HepG2 (cell line): ENCODE results near the gene SERPINI1. TPM values are rescaled to one million over a fixed set of nuclear protein-coding genes. Genes with fewer than 3 reads are reported as not detected.

Experiments used
- FOXP1 ChIP-seq, 2 experiments: fragments of 450-650 bp in 1 of 2; IDR thresholded peaks; 2 replicates each; pipeline ENCODE4 v1.6.1; 2017 to 2018; ENCODE audit warnings: antibody characterized with exemption in 1 of 2
- HDAC6 ChIP-seq: fragments of 200-600 bp; sonication (generic); IDR thresholded peaks from 2 replicates; pipeline ENCODE4 v1.7.0; 2017; ENCODE audit warnings: mild to moderate bottlenecking, antibody characterized with exemption, low read length, low read depth
- HNF4A ChIP-seq: sonication (generic); formaldehyde crosslinking; IDR thresholded peaks from 2 replicates; pipeline ENCODE4 v1.4.0; 2020; ENCODE audit warnings: missing genetic modification reagents
- IKZF1 ChIP-seq: fragments of 450-650 bp; IDR thresholded peaks from 2 replicates; pipeline ENCODE4 v1.7.1; 2016
- JUN ChIP-seq: sonication (generic); formaldehyde crosslinking; IDR thresholded peaks from 2 replicates; pipeline ENCODE4 v1.4.0; 2020; ENCODE audit warnings: mild to moderate bottlenecking, missing genetic modification reagents
- KDM5B ChIP-seq: sonication (generic); formaldehyde crosslinking; IDR thresholded peaks from 2 replicates; pipeline ENCODE4 v1.4.0; 2020; ENCODE audit warnings: missing genetic modification reagents, mild to moderate bottlenecking, borderline replicate concordance
- MAFK ChIP-seq, 2 experiments: IDR thresholded peaks in 1 of 2; conservative IDR thresholded peaks in 1 of 2; 2 replicates each; pipeline ENCODE4 v1.6.1; 2011; ENCODE audit warnings: improper control_type of control experiment in 2 of 2, low read length in 2 of 2
- NBN ChIP-seq: fragments of 450-650 bp; conservative IDR thresholded peaks from 2 replicates; pipeline ENCODE4 v1.6.1; 2017
- PHB2 ChIP-seq: fragments of 450-650 bp; IDR thresholded peaks from 2 replicates; pipeline ENCODE4 v1.6.1; 2018; ENCODE audit not compliant: partially characterized antibody
- PPARG ChIP-seq: conservative IDR thresholded peaks from 2 replicates; pipeline ENCODE4 v1.6.1; 2016; ENCODE audit warnings: missing biosample characterization, missing genetic modification reagents
- RFX1 ChIP-seq: fragments of 450-650 bp; IDR thresholded peaks from 2 replicates; pipeline ENCODE4 v1.6.1; 2017
- SETDB1 ChIP-seq: sonication (generic); formaldehyde crosslinking; IDR thresholded peaks from 2 replicates; pipeline ENCODE4 v1.5.1; 2020; ENCODE audit warnings: missing genetic modification reagents, mild to moderate bottlenecking, borderline replicate concordance
- SP1 ChIP-seq, 2 experiments: fragments of 450-650 bp in 1 of 2; sonication (generic) in 1 of 2; formaldehyde crosslinking in 1 of 2; IDR thresholded peaks; 2 replicates each; pipeline versions ENCODE4 v1.4.0 to v1.6.1; 2016 to 2020; ENCODE audit warnings: missing genetic modification reagents in 1 of 2
- ZMYM4 ChIP-seq: sonication (generic); formaldehyde crosslinking; IDR thresholded peaks from 2 replicates; pipeline ENCODE4 v1.8.1; 2023; ENCODE audit warnings: mild to moderate bottlenecking, missing genetic modification reagents
- ZNF12 ChIP-seq: sonication (generic); formaldehyde crosslinking; IDR thresholded peaks from 2 replicates; pipeline ENCODE4 v1.5.0; 2020; ENCODE audit warnings: missing genetic modification reagents
- ZNF205 ChIP-seq: IDR thresholded peaks from 2 replicates; pipeline ENCODE4 v1.6.1; 2018; ENCODE audit warnings: missing biosample characterization, missing genetic modification reagents
- ZNF234 ChIP-seq: sonication (generic); formaldehyde crosslinking; conservative IDR thresholded peaks from 2 replicates; pipeline ENCODE4 v1.5.1; 2020; ENCODE audit warnings: mild to moderate bottlenecking, missing genetic modification reagents
- ZNF260 ChIP-seq: sonication (generic); formaldehyde crosslinking; IDR thresholded peaks from 2 replicates; pipeline ENCODE4 v1.4.0; 2020; ENCODE audit warnings: missing genetic modification reagents, low read depth, mild to moderate bottlenecking, borderline replicate concordance
- ZNF549 ChIP-seq: sonication (generic); formaldehyde crosslinking; IDR thresholded peaks from 2 replicates; pipeline ENCODE4 v1.5.0; 2020; ENCODE audit warnings: missing genetic modification reagents
- polyA plus RNA-seq, 8 experiments: library from polyadenylated mRNA; depleted of rRNA in 3 of 8; stranded (reverse) in 7 of 8; unstranded in 1 of 8; fragments of >200 nt; fragmentation: Illumina TruSeq in 4 of 8; extraction: Trizol in 4 of 8; gene quantifications; 2 replicates each; pipeline versions ENCODE4 v1.2.1 to v1.2.3, GENCODE V29; 2011 to 2016; ENCODE audit warnings: low read depth in 4 of 8, missing spikeins in 1 of 8, mixed read lengths in 1 of 8; ENCODE audit not compliant: insufficient read depth in 1 of 8
- total RNA-seq, 5 experiments: library from RNA; depleted of rRNA; stranded (reverse); fragments of >200 nt; fragmentation: Illumina TruSeq; extraction: Trizol; gene quantifications; 2 replicates each; pipeline ENCODE4 v1.2.3, GENCODE V29; 2016; ENCODE audit warnings: low read depth in 1 of 5
- TF ChIP-seq, protein P1 (sequence below): sonication (generic); formaldehyde crosslinking; IDR thresholded peaks from 2 replicates; pipeline ENCODE4 v1.4.0; 2020; ENCODE audit warnings: mild to moderate bottlenecking, missing genetic modification reagents
- TF ChIP-seq, protein P2 (sequence below): sonication (generic); formaldehyde crosslinking; IDR thresholded peaks from 2 replicates; pipeline ENCODE4 v1.8.0; 2022; ENCODE audit warnings: missing genetic modification reagents, low read depth, mild to moderate bottlenecking, borderline replicate concordance
- TF ChIP-seq, protein P3 (sequence below): IDR thresholded peaks from 2 replicates; pipeline ENCODE4 v1.6.1; 2016; ENCODE audit warnings: low read depth
- TF ChIP-seq, protein P4 (sequence below): sonication (generic); formaldehyde crosslinking; IDR thresholded peaks from 2 replicates; pipeline ENCODE4 v1.4.0; 2020; ENCODE audit warnings: missing genetic modification reagents, borderline replicate concordance

Gene SERPINI1
- total and polyA plus RNA-seq, 2 of the 13 experiments (the other 11 are each of a cell fraction or from before 2014, with no cell fraction given) = 14.7 to 58.0 TPM

DNA sequence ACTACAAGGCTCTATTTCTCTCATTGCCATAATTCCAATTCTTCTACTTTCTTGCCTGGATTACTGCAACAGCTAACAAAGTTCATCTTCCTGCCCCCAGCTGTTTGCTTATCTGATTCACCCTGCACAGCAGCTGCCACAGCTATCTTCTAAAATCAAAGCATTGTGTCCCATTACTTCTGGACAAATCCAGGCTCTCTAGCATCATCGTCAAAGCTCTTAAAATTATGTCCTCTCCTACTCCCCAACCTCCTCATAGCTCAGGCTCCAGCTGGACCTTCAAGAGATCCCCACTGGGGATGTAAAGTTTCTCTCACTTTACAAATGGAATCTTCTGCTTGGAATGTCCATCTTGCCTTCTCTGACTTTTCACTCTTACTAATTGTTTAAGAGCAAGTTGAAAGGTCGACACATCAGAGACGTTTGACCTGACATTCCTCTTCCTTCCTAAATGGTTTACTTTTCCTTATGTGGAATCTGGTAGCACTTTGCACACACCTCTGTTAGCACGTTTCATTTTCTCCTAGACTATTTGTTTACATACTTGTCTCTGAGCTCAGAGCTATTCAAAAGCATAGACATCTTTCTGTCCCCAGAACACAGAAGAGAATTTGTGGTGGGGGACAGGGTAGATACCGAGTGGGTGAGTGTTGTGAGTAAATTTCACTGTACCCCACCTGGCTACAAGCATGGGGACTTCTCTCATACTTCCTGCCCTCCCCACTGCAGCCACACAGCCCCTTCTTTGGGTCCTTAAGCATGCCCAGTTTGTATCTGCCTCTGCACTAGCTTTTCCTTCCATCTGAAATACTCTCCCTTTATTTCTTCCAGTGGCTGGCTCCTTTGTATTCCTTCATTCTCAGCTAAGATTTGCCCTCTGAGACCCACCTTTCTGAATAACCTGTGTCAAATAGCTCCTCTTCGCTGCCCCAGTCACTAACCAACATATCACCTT, 77.9 kb downstream of the SERPINI1 start (continued):
- TF ChIP-seq ZNF234 = no peak
- TF ChIP-seq ZMYM4 (CRISPR knock-in tag) = peak; percentile 27; the same call in 1 of the 2 replicates
- no peak for TF ChIP-seq NBN
- TF ChIP-seq ZNF205 = no peak
- TF ChIP-seq, protein P1, sequence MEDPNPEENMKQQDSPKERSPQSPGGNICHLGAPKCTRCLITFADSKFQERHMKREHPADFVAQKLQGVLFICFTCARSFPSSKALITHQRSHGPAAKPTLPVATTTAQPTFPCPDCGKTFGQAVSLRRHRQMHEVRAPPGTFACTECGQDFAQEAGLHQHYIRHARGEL = no peak
- TF ChIP-seq IKZF1 = no peak
- peak; percentile 19; the same call in 1 of the 2 replicates for TF ChIP-seq PPARG (CRISPR knock-in tag)
- TF ChIP-seq, protein P2, sequence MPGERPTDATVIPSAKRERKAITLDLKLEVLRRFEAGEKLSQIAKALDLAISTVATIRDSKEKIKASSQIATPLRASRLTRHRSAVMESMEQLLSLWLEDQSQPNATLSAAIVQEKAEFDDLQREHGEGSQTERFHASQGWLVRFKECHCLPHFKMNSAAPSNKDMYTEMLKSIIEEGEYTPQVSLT (CRISPR knock-in tag) = no peak
- TF ChIP-seq JUN (CRISPR knock-in tag) = no peak
- TF ChIP-seq ZNF260 = no peak
- no peak for TF ChIP-seq RFX1
- TF ChIP-seq SETDB1 (CRISPR knock-in tag) = no peak
- TF ChIP-seq SP1 (IDR thresholded peaks at IDR 0.05) = no peak
- no peak for TF ChIP-seq SP1 (CRISPR knock-in tag; IDR thresholded peaks at IDR 0.05)
- TF ChIP-seq FOXP1 (IDR thresholded peaks at IDR 0.05) = no peak
- peak; percentile 63; the same call in 1 of the 2 replicates for TF ChIP-seq FOXP1 (CRISPR knock-in tag; IDR thresholded peaks at IDR 0.05)
- TF ChIP-seq HNF4A (CRISPR knock-in tag) = peak; percentile 60; the same call in 1 of the 2 replicates
- no peak for TF ChIP-seq MAFK (conservative IDR thresholded peaks at IDR 0.05 in 1 of 2, IDR thresholded peaks at IDR 0.05 in 1 of 2; ENCODE audit: low read length in 2 of 2)
- no peak for TF ChIP-seq KDM5B
- TF ChIP-seq, protein P3, sequence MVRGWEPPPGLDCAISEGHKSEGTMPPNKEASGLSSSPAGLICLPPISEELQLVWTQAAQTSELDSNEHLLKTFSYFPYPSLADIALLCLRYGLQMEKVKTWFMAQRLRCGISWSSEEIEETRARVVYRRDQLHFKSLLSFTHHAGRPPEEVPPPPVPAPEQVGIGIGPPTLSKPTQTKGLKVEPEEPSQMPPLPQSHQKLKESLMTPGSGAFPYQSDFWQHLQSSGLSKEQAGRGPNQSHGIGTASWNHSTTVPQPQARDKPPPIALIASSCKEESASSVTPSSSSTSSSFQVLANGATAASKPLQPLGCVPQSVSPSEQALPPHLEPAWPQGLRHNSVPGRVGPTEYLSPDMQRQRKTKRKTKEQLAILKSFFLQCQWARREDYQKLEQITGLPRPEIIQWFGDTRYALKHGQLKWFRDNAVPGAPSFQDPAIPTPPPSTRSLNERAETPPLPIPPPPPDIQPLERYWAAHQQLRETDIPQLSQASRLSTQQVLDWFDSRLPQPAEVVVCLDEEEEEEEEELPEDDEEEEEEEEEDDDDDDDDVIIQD = 0 out of 2 replicates have a peak, but pooled peaks have one; percentile 32
- TF ChIP-seq PHB2 = no peak
- no peak for TF ChIP-seq ZNF549 (CRISPR knock-in tag)
- no peak for TF ChIP-seq ZNF12 (CRISPR knock-in tag)
- TF ChIP-seq, protein P4, sequence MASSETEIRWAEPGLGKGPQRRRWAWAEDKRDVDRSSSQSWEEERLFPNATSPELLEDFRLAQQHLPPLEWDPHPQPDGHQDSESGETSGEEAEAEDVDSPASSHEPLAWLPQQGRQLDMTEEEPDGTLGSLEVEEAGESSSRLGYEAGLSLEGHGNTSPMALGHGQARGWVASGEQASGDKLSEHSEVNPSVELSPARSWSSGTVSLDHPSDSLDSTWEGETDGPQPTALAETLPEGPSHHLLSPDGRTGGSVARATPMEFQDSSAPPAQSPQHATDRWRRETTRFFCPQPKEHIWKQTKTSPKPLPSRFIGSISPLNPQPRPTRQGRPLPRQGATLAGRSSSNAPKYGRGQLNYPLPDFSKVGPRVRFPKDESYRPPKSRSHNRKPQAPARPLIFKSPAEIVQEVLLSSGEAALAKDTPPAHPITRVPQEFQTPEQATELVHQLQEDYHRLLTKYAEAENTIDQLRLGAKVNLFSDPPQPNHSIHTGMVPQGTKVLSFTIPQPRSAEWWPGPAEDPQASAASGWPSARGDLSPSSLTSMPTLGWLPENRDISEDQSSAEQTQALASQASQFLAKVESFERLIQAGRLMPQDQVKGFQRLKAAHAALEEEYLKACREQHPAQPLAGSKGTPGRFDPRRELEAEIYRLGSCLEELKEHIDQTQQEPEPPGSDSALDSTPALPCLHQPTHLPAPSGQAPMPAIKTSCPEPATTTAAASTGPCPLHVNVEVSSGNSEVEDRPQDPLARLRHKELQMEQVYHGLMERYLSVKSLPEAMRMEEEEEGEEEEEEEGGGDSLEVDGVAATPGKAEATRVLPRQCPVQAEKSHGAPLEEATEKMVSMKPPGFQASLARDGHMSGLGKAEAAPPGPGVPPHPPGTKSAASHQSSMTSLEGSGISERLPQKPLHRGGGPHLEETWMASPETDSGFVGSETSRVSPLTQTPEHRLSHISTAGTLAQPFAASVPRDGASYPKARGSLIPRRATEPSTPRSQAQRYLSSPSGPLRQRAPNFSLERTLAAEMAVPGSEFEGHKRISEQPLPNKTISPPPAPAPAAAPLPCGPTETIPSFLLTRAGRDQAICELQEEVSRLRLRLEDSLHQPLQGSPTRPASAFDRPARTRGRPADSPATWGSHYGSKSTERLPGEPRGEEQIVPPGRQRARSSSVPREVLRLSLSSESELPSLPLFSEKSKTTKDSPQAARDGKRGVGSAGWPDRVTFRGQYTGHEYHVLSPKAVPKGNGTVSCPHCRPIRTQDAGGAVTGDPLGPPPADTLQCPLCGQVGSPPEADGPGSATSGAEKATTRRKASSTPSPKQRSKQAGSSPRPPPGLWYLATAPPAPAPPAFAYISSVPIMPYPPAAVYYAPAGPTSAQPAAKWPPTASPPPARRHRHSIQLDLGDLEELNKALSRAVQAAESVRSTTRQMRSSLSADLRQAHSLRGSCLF (CRISPR knock-in tag) = no peak
- no peak for TF ChIP-seq HDAC6
